ENCODE results near the gene RFFL.

Gene RFFL

DNA sequence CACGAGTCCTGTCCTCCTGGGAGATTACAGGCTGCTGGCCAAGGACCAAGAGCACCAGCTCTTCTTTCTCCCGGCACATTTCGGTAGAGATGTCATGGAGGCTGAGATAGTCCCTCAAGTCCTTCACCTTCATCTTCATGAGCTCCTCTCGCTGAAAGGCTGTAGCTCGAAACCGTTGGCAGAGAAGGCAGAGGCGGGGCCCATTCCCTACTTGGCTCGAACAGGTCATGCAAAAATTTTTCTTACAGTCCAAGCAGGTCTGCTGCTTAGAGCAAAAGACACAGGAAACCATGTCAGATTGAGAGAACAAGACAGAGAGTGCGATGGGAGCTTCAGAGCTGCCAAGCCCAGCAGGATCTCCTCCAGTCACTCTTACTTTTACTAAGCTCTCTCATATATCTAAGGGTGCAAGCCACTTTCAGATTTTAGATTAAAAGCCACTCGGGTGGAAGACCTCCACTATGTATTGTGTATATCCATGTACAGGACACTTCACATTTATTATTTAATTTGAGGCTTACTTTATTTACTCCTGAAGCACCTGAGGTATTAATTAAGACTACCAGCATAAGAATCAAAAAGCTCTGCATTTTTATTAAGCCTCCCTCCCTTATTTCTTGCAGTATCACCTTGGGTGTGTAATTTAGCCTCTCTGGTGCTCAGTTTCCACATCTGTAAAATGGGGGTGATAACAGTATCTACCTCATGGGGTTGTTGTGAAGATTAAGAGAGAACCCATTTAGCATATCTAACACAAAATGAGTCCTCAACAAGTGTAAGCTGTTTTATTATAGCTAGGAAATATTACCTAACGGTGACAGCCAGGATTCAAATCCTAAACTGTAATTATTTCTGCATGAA, 41.8 kb downstream of the RFFL start (continued):
- TF ChIP-seq, protein P1, sequence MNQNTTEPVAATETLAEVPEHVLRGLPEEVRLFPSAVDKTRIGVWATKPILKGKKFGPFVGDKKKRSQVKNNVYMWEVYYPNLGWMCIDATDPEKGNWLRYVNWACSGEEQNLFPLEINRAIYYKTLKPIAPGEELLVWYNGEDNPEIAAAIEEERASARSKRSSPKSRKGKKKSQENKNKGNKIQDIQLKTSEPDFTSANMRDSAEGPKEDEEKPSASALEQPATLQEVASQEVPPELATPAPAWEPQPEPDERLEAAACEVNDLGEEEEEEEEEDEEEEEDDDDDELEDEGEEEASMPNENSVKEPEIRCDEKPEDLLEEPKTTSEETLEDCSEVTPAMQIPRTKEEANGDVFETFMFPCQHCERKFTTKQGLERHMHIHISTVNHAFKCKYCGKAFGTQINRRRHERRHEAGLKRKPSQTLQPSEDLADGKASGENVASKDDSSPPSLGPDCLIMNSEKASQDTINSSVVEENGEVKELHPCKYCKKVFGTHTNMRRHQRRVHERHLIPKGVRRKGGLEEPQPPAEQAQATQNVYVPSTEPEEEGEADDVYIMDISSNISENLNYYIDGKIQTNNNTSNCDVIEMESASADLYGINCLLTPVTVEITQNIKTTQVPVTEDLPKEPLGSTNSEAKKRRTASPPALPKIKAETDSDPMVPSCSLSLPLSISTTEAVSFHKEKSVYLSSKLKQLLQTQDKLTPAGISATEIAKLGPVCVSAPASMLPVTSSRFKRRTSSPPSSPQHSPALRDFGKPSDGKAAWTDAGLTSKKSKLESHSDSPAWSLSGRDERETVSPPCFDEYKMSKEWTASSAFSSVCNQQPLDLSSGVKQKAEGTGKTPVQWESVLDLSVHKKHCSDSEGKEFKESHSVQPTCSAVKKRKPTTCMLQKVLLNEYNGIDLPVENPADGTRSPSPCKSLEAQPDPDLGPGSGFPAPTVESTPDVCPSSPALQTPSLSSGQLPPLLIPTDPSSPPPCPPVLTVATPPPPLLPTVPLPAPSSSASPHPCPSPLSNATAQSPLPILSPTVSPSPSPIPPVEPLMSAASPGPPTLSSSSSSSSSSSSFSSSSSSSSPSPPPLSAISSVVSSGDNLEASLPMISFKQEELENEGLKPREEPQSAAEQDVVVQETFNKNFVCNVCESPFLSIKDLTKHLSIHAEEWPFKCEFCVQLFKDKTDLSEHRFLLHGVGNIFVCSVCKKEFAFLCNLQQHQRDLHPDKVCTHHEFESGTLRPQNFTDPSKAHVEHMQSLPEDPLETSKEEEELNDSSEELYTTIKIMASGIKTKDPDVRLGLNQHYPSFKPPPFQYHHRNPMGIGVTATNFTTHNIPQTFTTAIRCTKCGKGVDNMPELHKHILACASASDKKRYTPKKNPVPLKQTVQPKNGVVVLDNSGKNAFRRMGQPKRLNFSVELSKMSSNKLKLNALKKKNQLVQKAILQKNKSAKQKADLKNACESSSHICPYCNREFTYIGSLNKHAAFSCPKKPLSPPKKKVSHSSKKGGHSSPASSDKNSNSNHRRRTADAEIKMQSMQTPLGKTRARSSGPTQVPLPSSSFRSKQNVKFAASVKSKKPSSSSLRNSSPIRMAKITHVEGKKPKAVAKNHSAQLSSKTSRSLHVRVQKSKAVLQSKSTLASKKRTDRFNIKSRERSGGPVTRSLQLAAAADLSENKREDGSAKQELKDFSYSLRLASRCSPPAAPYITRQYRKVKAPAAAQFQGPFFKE (tag by site-specific recombination; IDR thresholded peaks at IDR 0.05; ENCODE audit: borderline replicate concordance), result no peak
- no peak for TF ChIP-seq ZNF585B (tag by site-specific recombination; IDR thresholded peaks at IDR 0.05)
- TF ChIP-seq ZNF670 (tag by site-specific recombination; IDR thresholded peaks at IDR 0.05; ENCODE audit: low read depth), result no peak
- TF ChIP-seq, protein P2, sequence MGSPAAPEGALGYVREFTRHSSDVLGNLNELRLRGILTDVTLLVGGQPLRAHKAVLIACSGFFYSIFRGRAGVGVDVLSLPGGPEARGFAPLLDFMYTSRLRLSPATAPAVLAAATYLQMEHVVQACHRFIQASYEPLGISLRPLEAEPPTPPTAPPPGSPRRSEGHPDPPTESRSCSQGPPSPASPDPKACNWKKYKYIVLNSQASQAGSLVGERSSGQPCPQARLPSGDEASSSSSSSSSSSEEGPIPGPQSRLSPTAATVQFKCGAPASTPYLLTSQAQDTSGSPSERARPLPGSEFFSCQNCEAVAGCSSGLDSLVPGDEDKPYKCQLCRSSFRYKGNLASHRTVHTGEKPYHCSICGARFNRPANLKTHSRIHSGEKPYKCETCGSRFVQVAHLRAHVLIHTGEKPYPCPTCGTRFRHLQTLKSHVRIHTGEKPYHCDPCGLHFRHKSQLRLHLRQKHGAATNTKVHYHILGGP (tag by site-specific recombination; IDR thresholded peaks at IDR 0.05), result no peak
- no peak for TF ChIP-seq ZNF513 (tag by site-specific recombination; IDR thresholded peaks at IDR 0.05)
- TF ChIP-seq, protein P3, sequence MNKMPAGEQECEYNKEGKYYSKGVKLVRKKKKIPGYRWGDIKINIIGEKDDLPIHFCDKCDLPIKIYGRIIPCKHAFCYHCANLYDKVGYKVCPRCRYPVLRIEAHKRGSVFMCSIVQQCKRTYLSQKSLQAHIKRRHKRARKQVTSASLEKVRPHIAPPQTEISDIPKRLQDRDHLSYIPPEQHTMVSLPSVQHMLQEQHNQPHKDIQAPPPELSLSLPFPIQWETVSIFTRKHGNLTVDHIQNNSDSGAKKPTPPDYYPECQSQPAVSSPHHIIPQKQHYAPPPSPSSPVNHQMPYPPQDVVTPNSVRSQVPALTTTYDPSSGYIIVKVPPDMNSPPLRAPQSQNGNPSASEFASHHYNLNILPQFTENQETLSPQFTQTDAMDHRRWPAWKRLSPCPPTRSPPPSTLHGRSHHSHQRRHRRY (tag by site-specific recombination; IDR thresholded peaks at IDR 0.05), result no peak
- TF ChIP-seq ZNF324 (tag by site-specific recombination; IDR thresholded peaks at IDR 0.05), result no peak

- peaks cover 10 to 55% of the 10 kb centered on the region in 2 experiments; a peak in 2 of 3 replicates for H3K36me3 ChIP-seq (ENCODE audit: control insufficient read depth in 2 of 2, insufficient read depth in 1 of 2, low read length in 2 of 2)
- no peaks in the 10 kb centered on the region for H3K9me3 ChIP-seq (ENCODE audit: control insufficient read depth, insufficient read depth, low read depth, low read length)
- no peak overlapping the region for H3K27ac ChIP-seq (ENCODE audit: extremely low read depth, low read depth, low read length)
- no peak overlapping the region for H3K4me3 ChIP-seq (ENCODE audit: low read depth, low read length)
- POLR2A ChIA-PET, result no interaction called here
- CTCF ChIA-PET, result interaction anchor here (1.0 to 2.2 kb wide), 2 partner anchors 34 to 70 kb away, joined by 3 to 9 read pairs; no protein-coding TSS in a partner anchor
- no peaks in the 10 kb centered on the region for H3K4me1 ChIP-seq (ENCODE audit: control insufficient read depth, insufficient read depth, low read length)
- no peak for TF ChIP-seq ELK4 (IDR thresholded peaks at IDR 0.05; ENCODE audit: borderline replicate concordance, low read depth, low read length)
- TF ChIP-seq SCRT1 (tag by site-specific recombination; IDR thresholded peaks at IDR 0.05; ENCODE audit: borderline replicate concordance), result no peak
- TF ChIP-seq, protein P4, sequence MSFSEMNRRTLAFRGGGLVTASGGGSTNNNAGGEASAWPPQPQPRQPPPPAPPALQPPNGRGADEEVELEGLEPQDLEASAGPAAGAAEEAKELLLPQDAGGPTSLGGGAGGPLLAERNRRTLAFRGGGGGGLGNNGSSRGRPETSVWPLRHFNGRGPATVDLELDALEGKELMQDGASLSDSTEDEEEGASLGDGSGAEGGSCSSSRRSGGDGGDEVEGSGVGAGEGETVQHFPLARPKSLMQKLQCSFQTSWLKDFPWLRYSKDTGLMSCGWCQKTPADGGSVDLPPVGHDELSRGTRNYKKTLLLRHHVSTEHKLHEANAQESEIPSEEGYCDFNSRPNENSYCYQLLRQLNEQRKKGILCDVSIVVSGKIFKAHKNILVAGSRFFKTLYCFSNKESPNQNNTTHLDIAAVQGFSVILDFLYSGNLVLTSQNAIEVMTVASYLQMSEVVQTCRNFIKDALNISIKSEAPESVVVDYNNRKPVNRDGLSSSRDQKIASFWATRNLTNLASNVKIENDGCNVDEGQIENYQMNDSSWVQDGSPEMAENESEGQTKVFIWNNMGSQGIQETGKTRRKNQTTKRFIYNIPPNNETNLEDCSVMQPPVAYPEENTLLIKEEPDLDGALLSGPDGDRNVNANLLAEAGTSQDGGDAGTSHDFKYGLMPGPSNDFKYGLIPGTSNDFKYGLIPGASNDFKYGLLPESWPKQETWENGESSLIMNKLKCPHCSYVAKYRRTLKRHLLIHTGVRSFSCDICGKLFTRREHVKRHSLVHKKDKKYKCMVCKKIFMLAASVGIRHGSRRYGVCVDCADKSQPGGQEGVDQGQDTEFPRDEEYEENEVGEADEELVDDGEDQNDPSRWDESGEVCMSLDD (tag by site-specific recombination; IDR thresholded peaks at IDR 0.05), result no peak
- no peak for TF ChIP-seq ZNF548 (tag by site-specific recombination; IDR thresholded peaks at IDR 0.05)
- TF ChIP-seq GLI2 (tag by site-specific recombination; IDR thresholded peaks at IDR 0.05; ENCODE audit: borderline replicate concordance, low read depth), result no peak
- TF ChIP-seq ZNF155 (tag by site-specific recombination; IDR thresholded peaks at IDR 0.05), result no peak
- no peak for TF ChIP-seq MEIS1 (CRISPR knock-in tag; IDR thresholded peaks at IDR 0.05; ENCODE audit: borderline replicate concordance)
- TF ChIP-seq ZNF433 (tag by site-specific recombination; IDR thresholded peaks at IDR 0.05; ENCODE audit: low read depth), result no peak
- TF ChIP-seq ZNF350 (tag by site-specific recombination; IDR thresholded peaks at IDR 0.05), result no peak
- TF ChIP-seq ZNF768 (tag by site-specific recombination; IDR thresholded peaks at IDR 0.05), result no peak
- no peak for TF ChIP-seq ZNF19 (tag by site-specific recombination; IDR thresholded peaks at IDR 0.05; ENCODE audit: low read depth)
- TF ChIP-seq PRDM1 (tag by site-specific recombination; IDR thresholded peaks at IDR 0.05), result no peak
- TF ChIP-seq ZNF266 (tag by site-specific recombination; IDR thresholded peaks at IDR 0.05; ENCODE audit: low read depth), result no peak
These were observed 43.9 kb downstream of the RFFL start for GRCh38 chr17:35019386-35020179.
